Measurements from ENCODE around the gene FKTN.

GRCh38 chr9:105681724-105682123 lies 123.8 kb downstream of the FKTN start:
- TF ChIP-seq CTCF (IDR thresholded peaks at IDR 0.05 in 2 of 3, conservative IDR thresholded peaks at IDR 0.05 in 1 of 3; ENCODE audit: insufficient read depth in 2 of 3, low read depth in 1 of 3, low read length in 3 of 3) = no peak
- no peak for TF ChIP-seq BCLAF1 (IDR thresholded peaks at IDR 0.05; ENCODE audit: borderline replicate concordance in 1 of 2, control insufficient read depth in 1 of 2, low read depth in 2 of 2, low read length in 1 of 2)
- TF ChIP-seq POLR2A (conservative IDR thresholded peaks at IDR 0.05) = no peak
- TF ChIP-seq E2F1 (CRISPR knock-in tag; IDR thresholded peaks at IDR 0.05) = no peak
- TF ChIP-seq SMAD4 (CRISPR knock-in tag; conservative IDR thresholded peaks at IDR 0.05) = 0 out of 2 replicates have a peak, but pooled peaks have one; percentile 51
- TF ChIP-seq RBFOX2 (IDR thresholded peaks at IDR 0.05; ENCODE audit: low read depth, low read length) = no peak
- TF ChIP-seq FOXO4 (CRISPR knock-in tag; IDR thresholded peaks at IDR 0.05) = no peak
- TF ChIP-seq ATF2 (CRISPR knock-in tag; IDR thresholded peaks at IDR 0.05) = no peak
- TF ChIP-seq CEBPZ (IDR thresholded peaks at IDR 0.05; ENCODE audit: borderline replicate concordance, low read depth, low read length) = no peak
- TF ChIP-seq XRCC4 (IDR thresholded peaks at IDR 0.05; ENCODE audit: extremely low read depth, insufficient read depth, insufficient read length) = no peak
- TF ChIP-seq KLF13 (tag; IDR thresholded peaks at IDR 0.05; ENCODE audit: borderline replicate concordance, low read depth) = no peak
- no peak for TF ChIP-seq ZFP36 (IDR thresholded peaks at IDR 0.05; ENCODE audit: low read depth, low read length, partially characterized antibody)
- no peak for TF ChIP-seq ELK1 (CRISPR knock-in tag; IDR thresholded peaks at IDR 0.05)
- TF ChIP-seq BHLHE40 (IDR thresholded peaks at IDR 0.05; ENCODE audit: low read length) = no peak
